GM19099 (cell line): ENCODE results near the gene MYO1F.

Experiments
- POLR2A ChIP-seq: IDR thresholded peaks from 3 replicates; pipeline ENCODE4 v1.6.1; 2011; ENCODE audit warnings: low read depth; ENCODE audit not compliant: insufficient read length; ENCODE audit errors: extremely low read depth

The MYO1F gene

DNA sequence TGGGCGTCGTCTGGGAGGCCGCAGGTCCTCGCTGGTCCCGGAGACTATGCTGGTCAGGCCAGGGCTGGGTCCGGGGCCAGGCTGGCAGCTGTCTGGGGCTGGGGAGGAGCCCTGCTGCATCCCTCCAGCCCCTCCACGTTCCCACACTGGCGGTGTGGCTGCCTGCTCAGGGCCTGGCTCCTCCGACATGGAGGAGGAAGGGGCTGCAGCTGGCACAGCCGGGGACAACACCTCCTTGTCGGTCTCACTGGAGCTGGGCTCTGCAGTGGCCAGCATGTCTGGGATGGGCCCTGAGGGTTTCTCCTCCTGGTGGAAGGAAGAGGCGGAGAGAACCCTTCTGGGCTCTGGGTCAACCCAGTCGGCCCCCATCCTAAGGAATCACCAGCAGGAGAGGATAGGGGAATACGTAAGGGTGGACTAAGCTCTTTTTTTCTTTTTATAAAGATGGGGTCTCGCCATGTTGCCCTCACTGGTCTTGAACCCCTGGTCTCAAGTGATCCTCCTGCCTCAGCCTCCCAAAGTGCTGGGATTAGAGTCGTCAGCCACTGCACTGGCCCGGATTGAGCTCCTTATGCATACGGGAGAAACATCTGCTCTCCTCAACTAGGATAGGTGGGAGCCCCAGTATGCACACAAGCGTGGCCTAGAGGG lies 64.1 kb downstream of the MYO1F start:
- TF ChIP-seq POLR2A, result no peak

DNA sequence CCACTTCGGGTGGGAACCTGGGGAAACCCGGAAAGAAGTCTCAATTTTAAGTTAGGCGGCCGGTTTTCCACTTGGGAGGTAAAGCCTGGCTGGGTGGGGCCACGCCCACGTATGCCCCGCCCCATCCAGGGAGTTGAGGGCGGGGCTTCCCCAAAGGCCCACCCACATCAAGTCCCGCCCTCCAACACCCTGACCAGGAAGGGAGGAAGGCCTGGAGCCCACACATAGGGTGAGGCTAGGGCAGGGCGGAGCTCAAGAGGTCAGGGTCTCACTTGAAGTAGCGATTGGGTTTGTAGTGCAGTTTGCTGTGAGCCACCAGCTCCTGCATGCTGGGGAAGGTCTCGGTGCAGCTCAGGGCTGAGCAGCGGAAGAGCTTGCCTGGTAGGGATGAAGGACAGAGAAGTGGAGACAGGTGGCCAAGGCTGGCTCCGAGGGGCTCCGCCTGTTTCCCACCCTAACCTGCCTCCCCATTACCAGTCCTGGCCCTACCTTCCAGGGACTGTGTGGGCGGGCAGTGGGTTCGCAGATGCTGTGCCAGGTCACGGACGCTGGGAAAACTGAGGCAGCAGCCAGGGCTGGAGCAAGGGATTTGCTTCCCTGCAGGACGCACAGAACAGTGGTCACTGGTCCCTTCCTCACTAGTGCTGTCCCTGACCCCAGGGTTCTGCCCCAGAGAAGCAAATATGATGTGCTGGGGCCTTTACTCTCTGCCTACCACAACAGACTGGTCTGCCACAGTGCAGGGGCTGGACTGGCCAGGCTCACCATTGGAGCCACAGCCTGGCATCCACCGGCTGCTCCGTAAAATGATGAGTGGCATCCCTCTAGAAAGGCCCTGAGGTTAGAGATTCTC lies 64.9 kb downstream of the MYO1F start:
- no peak for TF ChIP-seq POLR2A

DNA sequence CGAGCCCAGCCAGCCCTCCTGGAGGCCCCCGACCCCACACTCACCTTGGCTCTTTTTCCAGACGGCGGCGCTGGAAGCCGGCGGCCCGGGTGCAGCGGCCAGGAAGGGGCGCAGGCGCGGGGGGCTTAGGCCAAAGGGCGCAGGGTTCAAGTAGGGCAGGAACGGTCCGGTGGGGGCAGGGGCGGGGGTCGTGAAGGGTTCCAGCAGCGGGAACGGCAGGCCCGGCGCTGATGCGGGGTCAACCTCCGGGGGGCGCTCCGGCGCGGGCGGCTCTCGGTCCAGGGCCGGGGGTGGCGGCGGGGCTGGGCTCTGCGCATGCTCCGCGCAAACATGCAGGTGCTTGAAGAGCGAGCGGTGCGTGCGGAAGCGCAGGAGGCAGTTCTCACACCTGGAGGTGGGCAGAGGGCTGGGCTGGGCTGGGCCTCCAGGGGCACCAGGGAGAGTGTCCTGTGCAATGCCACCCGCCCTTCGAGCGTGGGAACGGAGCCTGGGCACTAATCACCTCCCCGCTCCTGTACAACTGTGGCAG lies 65.6 kb downstream of the MYO1F start:
- TF ChIP-seq POLR2A, result no peak

DNA sequence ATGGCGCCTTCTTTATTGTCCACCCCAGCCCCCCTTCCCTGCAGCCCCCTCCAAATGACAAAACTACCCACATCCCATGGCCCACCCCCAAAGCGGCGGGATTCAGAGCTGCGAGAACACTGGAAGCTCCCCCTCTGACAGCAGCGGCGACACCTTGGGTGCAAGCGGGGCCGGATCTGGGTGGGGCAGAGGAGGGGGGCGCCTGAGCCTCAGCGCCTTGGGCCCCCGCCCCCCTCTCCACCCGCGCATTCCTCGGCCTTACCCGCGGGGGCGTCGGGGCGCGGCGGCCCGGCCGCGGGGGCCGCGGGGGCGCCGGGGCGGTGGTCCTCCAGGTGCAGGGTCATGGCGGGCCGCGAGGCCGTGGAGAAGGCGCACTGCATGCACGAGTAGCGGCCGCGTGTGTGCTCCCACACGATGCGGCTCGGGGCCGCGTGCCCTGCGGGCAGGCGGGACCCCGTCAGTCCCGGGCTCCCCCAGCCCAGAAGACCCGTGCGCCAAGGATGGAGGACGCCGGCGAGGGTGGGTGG lies 66.6 kb downstream of the MYO1F start:
- TF ChIP-seq POLR2A, result no peak

DNA sequence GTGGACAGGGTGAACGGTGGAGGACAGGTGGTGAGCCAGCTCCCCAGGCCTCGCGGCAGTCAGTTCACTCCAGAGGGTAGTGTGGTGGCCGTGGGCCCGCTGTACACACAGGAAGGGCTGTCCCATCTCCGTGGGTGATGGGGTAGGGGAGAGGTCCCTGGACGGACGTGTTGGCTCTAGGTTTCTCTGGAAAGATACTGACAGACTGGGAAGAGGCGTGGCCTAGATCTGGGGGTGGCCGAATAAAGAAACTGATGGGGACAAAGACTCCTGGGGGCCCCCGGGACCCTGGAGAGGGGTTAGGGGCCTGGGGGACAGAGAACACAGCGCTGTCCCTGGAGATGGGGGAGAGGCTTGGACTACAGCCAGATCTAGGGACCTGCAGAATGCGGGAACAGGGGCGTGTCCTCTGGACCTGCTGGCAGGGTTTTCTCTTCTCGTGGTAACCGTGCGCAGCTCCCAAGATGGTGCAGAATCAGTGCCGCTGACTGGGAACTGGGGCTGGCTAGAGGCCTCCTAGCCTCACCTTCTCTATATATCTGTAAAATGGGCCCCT lies 70.8 kb downstream of the MYO1F start:
- no peak for TF ChIP-seq POLR2A

DNA sequence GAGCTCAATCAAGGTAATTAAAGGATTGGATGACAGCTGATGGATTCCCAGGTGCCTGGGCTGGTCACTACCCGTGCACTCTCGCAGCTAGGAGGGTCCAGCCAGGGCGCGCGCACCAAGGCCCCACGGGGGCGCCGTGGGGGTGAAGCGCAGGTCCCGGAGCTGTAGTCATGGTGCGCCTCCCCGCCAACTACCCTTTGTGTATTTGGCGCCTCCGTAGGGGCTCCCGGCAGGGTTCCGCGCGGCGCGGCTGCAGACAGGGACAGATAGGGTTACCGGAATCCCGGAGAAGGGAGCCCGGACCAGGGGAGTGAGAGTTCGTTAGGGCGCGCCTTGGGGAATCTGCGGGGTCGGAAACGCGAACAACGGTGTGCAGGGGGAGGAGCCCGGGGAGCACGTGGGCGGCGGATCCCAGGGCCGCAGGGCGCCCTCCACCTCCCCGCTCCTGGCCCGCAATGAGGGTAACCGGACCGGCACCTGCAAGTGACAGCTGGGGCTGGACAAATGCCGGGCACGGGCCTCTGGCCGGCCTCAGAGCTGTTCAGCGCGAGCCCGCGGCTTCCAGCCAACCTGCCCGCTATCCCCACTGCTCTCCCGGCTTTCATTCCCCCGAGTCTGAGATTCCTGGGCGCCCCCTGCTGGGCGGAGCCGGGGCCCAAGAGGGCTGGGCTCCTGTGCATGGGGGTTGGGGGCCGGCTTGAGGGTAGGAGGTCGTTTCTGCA lies 71.4 kb downstream of the MYO1F start:
- peak; percentile 33 for TF ChIP-seq POLR2A

DNA sequence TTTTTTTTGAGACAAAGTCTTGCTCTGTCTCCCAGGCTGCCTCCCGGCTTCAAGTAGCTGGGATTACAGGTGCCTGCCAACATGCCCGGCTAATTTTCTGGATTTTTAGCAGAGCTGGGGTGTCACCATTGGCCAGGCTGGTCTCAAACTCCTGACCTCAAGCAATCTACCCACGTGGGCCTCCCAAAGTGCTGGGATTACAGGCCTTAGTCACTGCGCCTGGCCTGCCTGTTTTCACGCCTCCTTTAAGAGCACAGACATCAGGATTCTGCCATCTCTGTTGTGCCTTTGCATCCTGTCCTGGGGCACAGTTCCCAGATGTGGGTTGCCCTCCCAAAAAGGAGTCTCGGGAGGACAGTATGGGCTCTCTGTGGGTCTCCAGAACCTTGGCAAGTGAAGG lies 72.3 kb downstream of the MYO1F start:
- no peak for TF ChIP-seq POLR2A

DNA sequence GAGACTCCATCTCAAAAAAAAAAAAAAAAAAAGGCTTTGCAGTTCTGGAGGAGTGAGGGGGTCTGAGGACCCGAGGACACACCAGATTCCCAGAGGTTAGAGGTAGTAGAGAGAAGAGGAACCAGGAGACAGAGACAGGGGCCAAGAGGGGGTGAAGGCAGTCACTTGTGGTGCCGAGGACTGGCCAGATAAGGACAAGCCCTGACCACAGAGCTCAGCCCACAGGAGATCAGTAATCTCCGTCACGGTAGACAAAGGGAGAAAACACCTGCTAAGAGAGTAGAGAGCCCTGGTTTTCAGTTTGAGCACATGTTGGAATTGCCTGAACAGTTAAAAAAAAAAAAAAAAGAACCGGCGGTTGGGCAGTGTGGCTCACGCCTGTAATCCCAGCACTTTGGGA lies 73.1 kb downstream of the MYO1F start:
- TF ChIP-seq POLR2A, result no peak

DNA sequence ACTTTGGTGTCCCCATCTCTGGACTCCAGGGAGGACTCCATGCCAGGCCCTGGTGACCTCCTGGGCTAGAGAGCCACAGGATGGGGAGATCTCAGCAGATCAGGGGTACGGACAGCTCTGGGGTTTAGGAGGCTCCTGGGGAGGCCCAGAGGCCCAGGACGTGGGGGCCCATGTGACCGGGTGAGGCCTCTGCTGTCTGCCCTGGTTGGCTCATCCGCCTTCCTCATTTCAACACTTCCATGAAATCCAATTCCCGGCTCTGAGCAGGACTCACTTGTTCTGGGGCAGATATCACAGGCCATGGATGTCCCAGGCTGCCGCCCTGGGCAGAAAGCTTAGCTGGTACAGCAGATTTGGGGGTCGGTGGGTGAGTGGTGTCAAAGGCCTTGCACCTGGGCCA lies 73.7 kb downstream of the MYO1F start:
- no peak for TF ChIP-seq POLR2A

DNA sequence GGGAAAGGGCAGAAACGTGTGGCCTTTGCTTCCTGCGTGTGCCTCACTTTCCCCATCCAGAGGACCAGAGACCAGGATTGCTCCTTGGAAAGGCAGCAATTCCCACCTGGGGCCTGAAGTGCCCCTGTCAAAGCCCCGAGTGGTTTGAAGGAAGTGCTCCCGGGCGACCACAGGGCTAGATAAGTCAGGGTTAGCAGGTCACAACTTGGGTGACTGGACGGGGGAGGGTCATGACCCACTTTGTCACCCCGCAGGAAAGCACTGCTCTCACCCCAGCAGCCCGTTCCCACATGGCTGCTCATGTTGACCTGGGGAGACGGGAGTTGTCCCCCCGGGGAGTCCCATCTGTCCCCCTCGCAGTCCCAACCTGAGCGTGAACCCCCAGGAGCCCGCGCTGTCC lies 75.3 kb downstream of the MYO1F start:
- TF ChIP-seq POLR2A, result no peak

DNA sequence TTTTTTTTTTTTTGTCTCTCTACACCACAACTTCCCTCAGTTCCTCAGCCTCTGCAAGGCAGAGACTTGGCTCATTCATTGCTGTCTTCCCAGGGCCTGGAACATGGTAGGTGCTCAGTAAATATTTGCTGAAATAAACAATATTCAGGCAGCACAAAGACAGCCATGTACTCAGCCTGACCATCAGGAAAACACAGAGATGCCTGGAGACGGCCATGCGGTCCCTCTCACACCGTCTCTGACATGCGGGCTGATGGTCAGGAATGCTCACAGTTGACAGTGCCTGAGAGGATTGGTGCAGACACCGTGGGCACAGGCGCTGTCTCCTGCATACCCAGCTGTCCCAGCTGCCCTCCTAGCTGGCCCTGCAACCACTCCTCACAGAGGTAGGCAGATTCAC lies 75.7 kb downstream of the MYO1F start:
- no peak for TF ChIP-seq POLR2A

DNA sequence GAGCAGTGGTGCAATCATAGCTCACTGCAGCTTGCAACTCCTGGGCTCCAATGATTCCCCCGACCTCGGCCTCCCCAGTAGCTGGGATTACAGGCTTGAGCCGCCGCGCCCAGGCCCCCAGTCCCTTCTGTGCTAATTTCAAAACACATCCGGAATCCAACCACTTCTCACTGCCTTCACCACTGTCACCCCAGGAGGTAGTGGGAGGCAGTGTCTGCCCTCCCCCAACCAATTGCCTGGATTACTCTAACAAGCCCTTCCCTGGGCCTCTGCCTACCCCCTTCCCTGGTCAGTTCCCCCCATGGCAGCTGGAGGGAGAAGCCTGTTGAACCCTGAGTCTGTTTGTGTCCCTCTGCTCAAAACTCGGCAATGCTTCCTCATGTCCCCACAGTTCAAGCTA lies 77.1 kb downstream of the MYO1F start:
- TF ChIP-seq POLR2A, result no peak

DNA sequence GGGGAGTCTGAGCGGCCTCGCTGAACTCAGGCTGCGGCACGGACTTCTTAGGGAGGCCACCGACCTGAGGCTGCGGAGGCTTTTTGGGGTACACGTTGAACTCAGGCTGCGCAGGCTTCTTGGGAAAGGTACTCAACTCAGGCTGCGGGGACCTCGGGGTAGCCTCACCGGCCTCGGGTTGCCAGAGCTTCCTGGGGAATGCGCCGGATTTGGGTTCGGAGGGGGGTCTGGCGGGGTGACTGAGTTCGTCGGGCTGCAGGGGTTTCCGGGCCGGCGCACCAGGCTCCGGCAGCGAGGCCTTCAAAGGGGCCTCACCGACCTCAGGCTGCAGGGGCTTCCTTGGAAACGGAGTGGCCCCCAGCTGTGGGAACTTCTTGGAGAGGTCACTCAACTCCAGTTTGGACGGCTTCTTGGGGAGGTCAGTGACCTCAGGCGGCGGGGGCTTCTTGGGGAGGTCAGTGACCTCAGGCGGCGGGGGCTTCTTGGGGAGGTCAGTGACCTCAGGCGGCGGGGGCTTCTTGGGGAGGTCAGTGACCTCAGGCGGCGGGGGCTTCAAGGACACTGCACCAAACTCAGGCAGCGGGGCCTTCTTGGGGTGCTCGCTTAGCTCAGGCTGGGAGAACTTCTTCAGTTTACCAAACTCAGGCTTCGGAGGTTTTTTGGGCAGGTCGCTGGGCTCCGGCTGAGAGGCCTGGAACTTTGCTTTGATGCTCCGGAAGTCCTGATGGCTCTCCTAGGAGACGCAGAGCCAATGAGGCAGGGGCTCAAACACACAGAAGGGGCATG lies 78.0 kb downstream of the MYO1F start:
- no peak for TF ChIP-seq POLR2A

DNA sequence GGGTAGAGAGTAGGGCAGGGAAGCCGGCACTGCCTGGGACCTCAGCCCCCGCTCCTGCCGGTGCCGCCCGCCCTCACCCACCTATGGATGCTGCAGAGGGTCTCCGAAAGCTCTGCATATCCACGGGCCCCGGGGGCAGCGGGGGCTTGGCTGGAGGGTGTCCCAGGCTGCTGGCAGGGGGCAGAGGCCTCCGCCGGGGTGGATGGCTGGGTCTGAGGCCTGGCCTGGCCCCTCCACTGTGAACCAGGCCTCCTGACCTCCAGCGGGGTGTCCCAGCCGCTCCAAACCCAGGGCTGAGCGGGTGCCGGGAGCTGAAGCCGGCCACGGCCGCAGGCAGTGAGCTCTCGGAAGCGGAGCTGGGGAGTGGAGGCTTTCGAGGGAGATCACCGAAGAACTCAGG lies 78.9 kb downstream of the MYO1F start:
- TF ChIP-seq POLR2A, result no peak
